Endometrial microvascular endothelial cells (primary cell): ENCODE measurements around the gene HDAC4. TPM values are rescaled to one million over a fixed set of nuclear protein-coding genes. Genes with fewer than 3 reads are reported as not detected.
"Not testable (repeated sequence)": the region's sequence is repeated elsewhere in the genome, so short reads cannot be mapped to it uniquely, and the experiment has no call there.

Experiments used
- in situ Hi-C: cut with HindIII; loops from 2 replicates; pipeline ENCODE4 v1.10.0; 2017; ENCODE audit warnings: low sequenced_read_pairs, low pct_unique_long_range_greater_than_20kb; ENCODE audit errors: inconsistent ontology term
- total RNA-seq: library from RNA; depleted of rRNA; stranded (reverse); fragments of >200 nt; gene quantifications from one replicate; pipeline ENCODE4 v1.2.3, GENCODE V29; 2015; ENCODE audit errors: inconsistent ontology term

The HDAC4 gene
- total RNA-seq, 1 donor from 2014 or later = 27.4 TPM

DNA sequence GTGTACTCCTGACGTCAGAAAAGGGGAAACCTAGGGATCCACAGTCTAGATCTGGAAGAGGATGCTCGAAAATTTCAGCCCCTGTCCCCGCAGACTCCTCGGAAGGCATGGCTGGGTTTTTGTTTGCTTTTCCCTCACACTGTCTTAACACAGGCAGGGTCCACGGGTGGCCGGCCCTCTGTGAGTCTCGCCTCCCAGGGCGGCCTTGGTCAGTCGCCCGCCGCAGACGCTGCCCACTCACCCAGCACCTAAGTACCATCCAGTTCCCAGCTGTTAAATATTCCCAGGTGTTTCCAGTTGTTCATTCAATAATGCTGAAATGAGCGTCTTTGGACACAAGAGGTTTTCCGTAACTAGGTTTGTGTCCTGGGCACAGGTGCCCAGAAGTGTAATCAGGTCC lies 359.8 kb downstream of the HDAC4 start:
- in situ Hi-C loops = no loop called here

DNA sequence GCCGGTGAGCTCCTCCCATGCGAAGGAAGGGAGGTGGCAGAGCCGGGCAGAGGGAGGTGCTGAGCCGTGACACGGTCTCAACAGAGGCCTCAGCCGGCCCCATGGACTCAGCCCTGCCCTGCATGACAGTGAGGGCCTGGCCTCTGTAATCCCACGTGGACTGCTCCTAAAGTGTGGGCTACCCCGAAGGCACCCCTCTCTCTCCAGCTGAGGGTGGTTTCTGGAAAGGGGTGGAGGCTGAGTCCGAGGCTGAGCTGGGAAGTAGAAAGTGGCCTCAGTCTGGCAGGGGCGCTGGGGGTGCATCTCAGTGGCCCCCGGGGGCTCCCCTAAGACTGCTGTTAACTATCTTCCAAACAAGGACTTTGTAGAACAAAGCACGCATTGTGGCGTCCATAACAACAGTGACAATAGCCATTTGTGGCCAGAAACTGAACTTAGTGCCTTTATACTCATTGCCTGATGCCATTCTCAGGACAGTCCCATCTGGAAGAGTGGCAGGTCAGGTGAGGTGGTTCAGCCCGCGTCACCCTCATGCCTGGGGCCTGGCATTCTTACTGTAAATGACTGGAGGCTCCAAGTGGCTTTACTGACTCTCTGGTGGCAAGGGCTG lies 360.6 kb downstream of the HDAC4 start:
- in situ Hi-C loops = no loop called here

DNA sequence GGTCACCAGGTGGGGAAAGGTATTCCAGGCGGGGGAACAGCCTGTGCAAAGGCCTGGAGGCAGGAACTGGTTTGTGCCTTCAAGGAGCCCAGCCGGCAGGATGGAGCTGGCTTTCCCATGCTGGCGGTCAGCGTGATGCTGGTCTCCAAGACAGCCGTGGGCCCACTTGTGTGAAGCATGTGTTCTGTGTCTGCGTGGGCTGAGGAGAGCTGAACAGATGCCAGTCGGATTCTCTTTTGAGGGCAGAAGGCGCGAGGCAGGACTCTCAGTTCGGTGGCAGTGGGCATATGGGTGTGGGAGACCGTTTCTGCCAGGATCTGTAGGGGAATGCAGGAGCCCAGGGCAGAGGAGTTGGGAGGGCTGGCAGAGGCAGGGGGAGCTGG lies 361.4 kb downstream of the HDAC4 start:
- in situ Hi-C loops = no loop called here

DNA sequence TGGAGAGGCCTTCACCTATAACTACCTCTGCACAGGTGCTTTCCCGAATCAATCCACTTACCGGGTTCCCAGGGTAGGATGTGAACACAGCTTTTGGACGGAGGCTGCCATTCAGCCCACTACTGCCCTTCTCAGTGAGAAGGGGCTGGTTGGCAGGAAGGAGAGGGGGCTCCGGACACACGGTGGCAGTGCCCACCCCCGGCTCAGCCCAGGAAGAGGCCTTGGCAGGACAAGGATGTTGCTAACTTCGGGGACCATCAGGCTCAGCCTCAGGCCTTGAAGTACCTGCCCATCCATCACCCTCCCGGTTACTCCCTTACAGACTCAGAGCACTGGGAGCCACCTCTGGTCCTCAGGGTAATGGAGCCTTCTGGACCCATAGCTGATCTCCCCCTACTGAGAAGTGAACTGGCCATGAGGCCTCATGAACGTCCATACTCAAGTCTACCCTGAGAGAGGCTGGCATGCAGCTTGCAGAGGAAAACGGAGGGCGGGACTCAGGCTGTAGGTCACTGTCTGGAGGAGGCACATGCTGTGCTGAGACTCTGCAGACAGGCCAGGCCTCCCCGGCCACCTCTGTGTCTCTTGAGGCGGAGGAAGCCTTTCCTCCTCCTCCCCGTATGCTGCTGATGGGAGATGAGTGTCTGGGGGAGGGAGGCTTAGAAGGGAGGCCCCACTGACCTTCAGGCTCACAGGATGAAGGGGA lies 361.9 kb downstream of the HDAC4 start:
- in situ Hi-C loops = no loop called here

DNA sequence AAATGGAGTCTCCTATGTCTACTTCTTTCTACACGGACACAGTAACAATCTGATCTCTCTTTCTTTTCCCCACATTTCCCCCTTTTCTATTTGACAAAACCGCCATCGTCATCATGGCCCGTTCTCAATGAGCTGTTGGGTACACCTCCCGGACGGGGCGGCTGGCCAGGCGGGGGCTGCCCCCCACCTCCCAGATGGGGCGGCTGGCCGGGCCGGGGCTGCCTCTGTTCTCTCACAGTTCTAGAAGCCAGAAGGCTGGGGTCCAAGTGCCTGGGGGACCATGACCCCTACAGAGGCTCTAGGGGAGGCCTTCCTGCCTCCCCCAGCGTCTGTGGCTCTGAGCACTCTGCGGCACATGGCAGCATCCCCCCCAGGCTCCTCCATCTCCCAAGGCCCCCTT lies 362.5 kb downstream of the HDAC4 start:
- in situ Hi-C loops = not testable (repeated sequence)

DNA sequence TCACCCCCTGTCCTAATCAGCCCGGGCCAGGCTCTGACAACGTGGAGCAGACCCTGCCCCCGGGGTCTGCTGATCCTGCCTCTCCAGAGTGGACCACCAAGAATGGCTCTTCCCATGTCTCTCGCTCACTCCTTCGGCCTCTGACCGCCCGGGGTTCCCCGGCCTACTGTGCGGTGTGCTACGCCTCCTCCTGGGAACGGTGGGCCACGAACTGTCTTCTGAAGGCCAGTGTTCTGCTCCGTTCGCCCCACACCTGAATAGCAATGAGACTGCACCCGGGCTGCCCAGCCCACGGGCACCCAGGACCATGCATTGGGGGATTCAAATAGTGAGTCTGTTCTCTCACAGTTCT lies 363.3 kb downstream of the HDAC4 start:
- in situ Hi-C loops = no loop called here

DNA sequence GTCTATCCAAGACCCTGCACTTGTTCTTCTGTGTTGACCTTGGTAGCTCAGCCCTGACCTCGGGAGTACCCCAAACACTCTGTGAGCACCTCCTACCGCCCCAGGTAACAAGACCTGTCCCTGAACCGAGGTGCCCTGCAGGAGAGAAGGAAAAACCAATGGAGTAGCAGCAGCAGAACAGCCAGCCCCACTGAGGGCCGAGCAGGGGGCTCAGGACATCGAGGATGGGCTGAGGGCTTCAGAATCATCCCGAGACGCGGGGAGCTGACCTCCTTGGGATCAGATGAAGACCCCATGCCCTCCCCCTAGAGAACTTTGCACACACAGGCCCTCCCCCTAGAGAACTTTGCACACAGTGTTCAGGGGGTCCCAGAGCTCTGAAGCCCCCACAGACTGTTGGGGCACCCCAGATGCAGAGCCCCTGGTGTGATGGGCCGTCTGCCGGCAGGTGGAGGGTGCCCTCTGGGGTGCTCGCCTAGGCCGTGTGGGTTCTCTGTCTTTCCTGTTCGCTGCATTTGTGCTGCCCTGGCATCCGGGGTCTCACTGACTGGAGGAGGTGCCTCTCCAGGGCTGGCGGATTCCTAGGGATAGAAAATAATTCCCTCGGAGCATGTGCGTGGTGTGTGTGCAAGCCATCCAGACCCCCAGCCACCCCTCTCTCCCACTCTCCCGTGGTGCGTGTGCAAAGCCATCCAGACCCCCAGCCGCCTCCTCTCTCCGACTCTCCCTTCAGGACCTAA lies 363.8 kb downstream of the HDAC4 start:
- in situ Hi-C loops = no loop called here

DNA sequence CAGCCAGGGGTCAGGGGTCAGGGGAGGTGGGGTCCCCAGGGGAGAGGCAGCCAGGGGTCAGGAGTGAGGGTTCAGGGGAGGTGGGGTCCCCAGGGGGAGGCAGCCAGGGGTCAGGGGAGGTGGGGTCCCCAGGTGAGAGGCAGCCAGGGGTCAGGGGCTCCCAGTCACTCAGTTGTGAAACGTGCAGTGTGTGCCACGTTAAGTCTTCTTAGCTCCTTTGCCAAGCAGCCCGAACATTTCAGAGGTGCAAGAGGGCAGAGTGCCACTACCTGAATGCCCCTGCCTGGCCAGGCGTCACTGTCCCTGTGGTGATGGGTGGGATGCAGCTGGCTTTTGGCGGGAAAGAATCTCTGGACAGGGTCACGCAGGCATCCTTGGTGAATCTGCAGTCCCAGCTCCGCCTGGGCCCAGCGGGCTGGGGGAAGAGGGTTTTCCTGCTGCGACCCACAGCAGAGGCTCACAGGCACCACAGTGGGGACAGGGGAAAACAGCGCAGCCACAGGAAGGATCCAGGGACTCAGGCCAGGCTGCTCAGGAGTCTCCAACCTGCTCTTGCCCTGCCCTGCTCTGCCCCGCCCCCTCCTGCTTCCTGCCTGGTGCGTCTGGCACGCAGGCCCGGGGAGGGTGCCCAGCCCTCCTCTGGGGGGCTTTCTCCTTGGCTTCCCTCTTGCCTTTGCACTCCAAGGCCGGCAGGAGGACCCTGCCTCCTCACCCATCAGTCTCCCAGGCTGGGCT lies 364.7 kb downstream of the HDAC4 start:
- in situ Hi-C loops = no loop called here

DNA sequence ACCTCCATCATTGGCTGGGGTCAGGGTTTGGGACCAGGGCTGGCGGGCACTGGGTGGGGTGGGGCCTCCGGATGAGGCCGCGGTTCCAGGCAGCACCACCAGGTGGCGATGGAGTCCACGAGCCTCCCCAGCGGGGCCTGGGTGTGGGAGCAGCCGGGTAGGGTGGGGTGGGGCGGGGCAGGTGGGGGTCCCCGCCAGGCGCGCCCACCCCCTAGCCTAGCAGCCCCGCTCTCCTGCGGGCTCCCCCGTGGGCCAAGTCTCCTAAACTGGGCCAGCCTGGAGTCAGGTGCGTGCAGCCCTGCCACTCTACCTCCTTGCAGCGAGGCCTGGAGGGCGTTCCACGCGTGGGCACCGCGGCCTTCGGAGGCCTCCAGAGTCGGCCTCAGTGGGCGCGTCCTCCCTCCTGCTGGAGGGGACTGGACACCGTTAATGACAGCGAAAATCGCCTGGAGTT lies 365.4 kb downstream of the HDAC4 start:
- in situ Hi-C loops = no loop called here

DNA sequence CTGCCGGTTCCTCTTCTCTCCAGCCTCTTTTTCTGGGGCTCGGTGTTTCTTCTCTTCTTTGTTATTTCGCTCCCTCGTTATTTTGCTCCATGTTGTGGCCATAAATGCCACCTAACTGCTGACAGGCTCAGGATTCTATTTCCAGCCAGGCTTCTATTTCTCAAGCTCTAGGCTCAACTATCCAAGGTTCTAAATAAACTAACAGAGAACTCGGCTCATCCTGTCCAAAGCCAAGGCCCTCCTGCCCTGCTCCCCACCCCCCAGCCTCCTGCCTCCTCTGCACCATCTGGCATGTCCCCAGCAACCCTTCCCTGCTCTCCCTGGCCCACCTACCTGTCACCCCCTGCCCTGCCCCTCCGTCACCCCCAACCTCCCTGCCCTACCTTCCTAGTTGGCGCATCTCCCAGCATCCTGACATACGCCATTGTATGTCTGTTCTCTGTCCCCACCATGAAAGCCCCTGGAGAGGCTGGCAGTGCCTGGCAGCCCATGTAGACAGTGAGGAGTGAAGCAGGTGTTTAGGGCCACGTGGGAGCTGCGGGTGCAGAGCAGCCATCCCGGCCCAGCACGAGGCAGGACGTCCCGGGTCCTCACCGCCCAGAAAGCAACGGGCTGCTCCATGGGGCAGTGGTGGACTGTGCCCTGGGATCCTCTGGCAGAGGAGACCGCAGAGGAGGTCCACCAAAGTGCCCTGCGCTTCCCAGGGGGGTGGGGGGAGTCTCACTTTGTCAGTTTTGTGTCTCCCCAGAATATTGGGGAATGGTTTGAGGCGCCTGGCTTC lies 366.1 kb downstream of the HDAC4 start:
- in situ Hi-C loops = no loop called here

DNA sequence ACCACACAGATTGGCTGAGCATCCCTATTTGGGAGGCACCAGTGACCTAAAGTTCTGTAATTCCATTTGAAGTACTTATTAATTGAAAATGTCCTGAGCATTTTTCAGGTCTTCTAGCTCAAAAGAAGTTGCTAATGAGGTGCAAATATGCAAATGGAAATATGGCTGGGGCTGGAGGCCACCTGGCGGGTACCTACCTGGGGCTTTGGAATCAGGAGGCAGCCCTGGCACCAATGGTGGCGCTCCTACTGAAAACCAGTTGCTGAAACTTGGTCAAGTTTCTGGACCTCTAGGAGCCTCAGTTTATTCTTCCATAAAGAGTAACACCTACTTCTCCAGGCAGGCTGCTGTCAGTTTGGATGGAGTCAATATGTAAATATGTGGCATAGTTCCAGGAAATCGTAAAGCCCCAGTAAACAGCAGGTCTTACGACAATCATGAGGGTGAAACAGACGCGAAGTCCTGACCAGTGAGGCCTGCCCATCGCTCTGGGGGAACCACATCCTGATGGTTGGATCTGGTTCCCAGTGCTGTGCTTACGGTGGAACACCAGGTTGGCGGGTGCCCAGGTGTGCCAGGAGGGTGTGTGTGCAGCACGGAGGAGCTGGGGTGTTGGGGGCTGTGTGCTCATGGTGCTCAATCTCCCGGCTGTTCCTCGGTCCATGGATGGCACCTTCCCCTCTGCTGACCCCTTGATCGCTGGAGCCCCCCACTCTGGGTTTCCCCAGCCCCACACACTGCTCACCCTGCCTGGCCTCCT lies 366.8 kb downstream of the HDAC4 start:
- in situ Hi-C loops = no loop called here

DNA sequence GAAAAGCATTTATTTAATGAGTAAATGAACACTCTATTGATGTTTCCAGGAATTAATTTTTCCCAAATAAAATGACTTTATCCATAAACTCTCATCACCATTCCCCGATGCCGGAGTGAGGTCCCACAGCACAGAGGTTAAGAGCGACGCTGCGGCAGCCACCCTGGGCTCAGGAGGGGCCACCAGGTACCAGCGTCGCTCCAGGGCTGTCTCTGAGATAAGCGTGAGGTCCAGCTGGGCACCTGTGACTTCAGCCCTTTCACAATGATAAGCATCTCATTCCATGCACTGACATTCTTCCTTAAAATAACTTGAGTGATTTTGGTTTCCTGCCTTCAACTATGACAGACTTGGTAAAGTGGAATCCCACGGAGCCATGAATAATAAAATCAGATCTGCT lies 370.9 kb downstream of the HDAC4 start:
- in situ Hi-C loops = no loop called here

DNA sequence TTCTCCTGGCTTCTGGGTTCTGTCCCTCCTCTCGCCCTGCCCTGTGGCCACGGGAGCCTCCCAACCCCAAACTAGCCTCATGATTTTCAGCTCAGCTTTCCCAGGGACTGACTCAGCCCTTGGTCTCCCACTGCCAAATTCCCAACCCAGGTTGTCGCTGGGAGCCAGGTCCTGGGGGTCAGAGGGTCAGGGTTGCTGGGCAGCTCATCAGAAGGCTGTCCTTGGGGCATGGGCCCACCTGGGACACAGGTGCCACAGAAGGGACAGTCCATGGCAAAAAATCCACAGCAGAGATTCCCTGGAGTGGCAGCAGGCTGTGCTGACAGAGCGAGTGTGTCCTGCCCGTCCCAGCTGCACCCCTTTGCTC lies 372.6 kb downstream of the HDAC4 start:
- in situ Hi-C loops = no loop called here

DNA sequence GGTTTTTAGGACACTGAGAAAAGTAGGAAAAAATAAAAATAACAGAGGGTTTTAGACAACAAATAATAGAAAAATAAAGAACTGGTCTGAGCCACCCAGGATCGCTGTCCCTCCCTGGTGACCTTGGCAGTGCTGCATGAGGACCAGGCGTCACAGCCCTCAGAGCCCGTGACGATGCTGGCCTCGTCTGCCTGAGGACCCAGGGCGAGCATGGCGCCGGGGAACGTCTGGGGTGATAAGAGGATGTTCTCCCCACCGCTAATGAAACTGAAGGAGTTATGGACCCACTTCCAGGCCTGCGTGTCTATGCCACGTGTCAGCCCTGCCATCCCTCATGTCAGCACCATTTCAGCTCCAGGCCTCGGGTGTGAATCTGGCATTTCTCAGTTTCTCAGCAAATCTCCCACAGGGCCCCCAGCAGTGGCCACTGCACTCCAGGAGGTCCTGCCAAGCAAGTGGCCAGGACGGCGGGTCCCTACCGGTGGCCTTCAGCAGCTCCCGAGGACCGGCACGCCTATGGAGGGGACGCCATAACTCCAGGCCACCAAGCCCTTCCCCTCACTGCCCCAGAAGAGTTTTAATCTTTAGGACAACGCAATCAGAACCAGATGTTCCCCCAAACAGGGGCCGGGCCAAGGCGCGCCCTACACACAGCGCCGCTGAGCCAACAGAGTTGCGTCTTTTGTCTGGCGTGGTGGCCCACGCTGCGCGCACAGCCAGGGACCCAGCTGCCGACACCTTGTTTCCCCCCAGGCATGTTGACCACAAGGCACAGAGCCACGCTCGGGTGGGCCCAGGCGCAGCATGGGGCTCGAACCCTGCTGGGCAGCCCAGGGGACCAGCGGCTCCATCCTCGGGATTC lies 373.2 kb downstream of the HDAC4 start:
- in situ Hi-C loops = no loop called here

DNA sequence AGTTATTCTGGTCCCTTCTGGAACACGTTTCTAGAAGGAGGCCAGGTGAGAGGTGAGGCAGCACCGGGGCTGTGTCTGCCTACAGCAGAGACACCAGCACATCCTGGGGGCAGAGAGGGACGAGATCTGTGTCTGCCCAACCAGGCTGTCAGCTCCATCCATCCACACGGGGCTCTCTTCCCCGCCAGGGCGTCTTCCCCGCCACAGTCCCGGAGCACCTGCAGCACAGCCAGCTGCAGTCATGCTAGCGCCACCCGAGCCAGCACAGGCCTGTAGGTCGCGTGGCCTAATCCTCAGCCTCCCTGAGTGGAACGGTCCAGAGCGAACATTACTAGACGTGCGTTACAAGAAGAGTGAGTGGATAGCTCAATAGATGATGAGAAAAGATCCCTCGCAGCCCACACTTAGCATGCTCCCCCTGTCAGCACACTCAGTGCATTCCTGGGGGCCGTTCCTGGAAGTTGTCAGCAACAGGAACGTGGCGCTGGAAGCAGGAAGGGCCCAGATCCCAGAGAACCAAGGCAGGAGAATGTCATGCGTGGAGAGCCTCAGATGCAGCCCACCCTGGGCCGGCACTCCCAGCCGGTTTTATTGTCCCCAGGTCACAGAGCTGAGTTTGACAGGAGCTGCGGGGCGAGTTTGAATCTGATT lies 374.0 kb downstream of the HDAC4 start:
- in situ Hi-C loops = no loop called here

DNA sequence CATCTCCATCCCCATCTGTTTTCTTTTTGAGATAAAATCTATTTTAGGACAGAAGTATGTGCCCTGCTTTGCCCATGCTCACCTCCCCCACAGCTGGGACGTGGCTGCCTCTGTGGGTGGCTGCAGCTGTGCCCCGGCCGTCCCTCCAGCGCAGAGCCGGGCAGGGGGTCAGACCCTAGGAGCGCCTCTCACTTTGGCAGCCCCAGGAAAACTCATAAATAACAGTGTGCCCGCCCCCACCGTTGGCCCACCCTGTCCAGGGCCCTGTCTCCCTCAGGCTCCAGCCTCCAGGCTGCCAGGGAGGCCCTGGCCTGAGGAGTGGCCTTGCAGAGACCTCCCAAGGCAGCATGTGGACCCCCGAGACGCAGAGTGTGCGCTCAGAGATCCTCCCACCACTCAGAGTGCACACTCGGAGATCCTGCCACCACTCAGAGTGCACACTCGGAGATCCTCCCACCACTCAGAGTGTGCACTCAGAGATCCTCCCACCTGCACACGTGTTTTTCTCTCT lies 374.8 kb downstream of the HDAC4 start:
- in situ Hi-C loops = no loop called here
